ENCODE data around the gene TMC2.
A peak's percentile ranks its signal among the peaks of the same experiment; 100 is the strongest.
"Not testable (repeated sequence)": the region's sequence is repeated elsewhere in the genome, so short reads cannot be mapped to it uniquely, and the experiment has no call there.

Gene TMC2

GRCh38 chr20:2672446-2672845, 136.1 kb downstream of the TMC2 start:
- Histone ChIP-seq H3K27ac (no peak overlapping the region), H3K27me3 (replicated peaks) (no peaks in the 10 kb centered on the region), H3K36me3 (replicated peaks) (no peaks in the 10 kb centered on the region), H3K4me3 (ENCODE audit: low read depth, low read length) (no peak overlapping the region)
- in situ Hi-C loops (cut with HindIII; ENCODE audit: low pct_ligation_motif_present, low sequenced_read_pairs) = no loop called here
- DNase-seq = no peak
- TF ChIP-seq CTCF (IDR thresholded peaks at IDR 0.05; ENCODE audit: low read depth, low read length, missing control alignments) = no peak

DNA sequence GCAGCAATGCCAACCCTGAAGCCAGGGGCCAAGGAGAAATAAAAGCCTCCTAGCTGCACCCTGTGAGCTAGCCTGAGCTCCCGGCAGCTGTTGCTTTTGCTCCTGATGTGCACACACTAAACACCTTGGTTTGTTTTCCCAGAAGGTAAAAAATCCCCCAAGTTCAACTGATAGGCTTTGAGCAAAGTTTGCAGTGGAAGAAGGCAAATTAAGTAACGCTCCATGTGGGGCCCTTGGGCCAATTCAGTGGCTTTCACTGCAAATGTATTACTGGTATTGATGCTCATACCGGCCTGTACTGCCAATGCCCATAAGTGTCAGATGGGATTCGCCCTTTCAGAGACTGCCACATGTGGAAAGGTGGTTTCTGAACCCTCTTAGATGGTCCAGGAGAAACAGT, 137.1 kb downstream of the TMC2 start:
- no peaks in the 10 kb centered on the region for H3K36me3 ChIP-seq (replicated peaks)
- H3K27me3 ChIP-seq (replicated peaks) = no peaks in the 10 kb centered on the region
- DNase-seq = no peak
- TF ChIP-seq CTCF (IDR thresholded peaks at IDR 0.05; ENCODE audit: low read depth, low read length, missing control alignments) = no peak
- no peak overlapping the region for H3K27ac ChIP-seq
- H3K4me3 ChIP-seq (ENCODE audit: low read depth, low read length) = no peak overlapping the region
- in situ Hi-C loops (cut with HindIII; ENCODE audit: low pct_ligation_motif_present, low sequenced_read_pairs) = no loop called here

DNA sequence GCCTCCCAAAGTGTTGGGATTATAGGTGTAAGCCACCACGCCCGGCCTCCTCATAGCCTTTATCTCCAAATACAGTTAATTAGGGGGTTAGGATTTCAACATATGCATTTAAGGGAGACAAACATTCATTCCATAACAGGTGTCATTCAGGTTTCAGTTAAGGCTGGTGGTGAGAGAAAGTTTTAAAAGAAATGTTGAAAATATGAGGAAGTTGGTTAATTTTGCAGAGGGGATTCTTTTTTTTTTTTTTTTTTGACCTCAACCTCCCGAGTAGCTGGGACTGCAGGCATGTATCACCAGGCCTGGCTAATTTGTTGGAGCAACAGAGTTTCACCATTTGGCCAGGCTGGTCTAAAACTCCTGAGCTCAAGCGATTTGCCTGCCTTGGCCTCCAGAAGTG, 143.7 kb downstream of the TMC2 start:
- Histone ChIP-seq H3K4me3 (ENCODE audit: low read depth, low read length) (no peak overlapping the region), H3K27me3 (replicated peaks) (no peaks in the 10 kb centered on the region), H3K27ac (no peak overlapping the region), H3K36me3 (replicated peaks) (no peaks in the 10 kb centered on the region)
- in situ Hi-C loops (cut with HindIII; ENCODE audit: low pct_ligation_motif_present, low sequenced_read_pairs) = no loop called here
- TF ChIP-seq CTCF (IDR thresholded peaks at IDR 0.05; ENCODE audit: low read depth, low read length, missing control alignments) = no peak
- no peak for DNase-seq

- H3K27ac ChIP-seq; H3K4me3 ChIP-seq (ENCODE audit: low read depth, low read length); H3K36me3 ChIP-seq (replicated peaks); DNase-seq; in situ Hi-C loops (cut with HindIII; ENCODE audit: low pct_ligation_motif_present, low sequenced_read_pairs); H3K27me3 ChIP-seq (replicated peaks): not testable (repeated sequence)
Observed at GRCh38 chr20:2682040-2682439, 145.7 kb downstream of the TMC2 start.

DNA sequence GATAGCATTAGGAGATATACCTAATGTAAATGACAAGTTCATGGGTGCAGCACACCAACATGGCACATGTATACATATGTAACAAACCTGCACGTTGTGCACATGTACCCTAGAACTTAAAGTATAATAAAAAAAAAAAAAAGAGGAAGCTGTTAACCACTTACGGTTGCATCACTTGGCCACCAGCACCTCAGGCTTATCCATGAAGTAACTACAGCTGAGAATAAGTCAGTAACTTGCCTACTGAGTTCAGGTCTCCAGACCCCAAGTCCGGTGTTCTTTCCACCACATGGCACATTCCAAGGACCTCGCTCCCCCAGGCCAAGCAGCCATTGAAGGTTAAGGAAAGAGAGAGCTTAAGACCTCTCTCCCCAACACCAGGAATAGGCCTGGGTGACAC, 148.4 kb downstream of the TMC2 start:
- in situ Hi-C loops (cut with HindIII; ENCODE audit: low pct_ligation_motif_present, low sequenced_read_pairs); H3K4me3 ChIP-seq (ENCODE audit: low read depth, low read length); H3K36me3 ChIP-seq (replicated peaks); H3K27me3 ChIP-seq (replicated peaks); DNase-seq; H3K27ac ChIP-seq: not testable (repeated sequence)

- DNase-seq = no peak
- in situ Hi-C loops (cut with HindIII; ENCODE audit: low pct_ligation_motif_present, low sequenced_read_pairs) = no loop called here
- H3K27ac ChIP-seq = no peak overlapping the region
- TF ChIP-seq CTCF (IDR thresholded peaks at IDR 0.05; ENCODE audit: low read depth, low read length, missing control alignments) = no peak
- H3K4me3 ChIP-seq (ENCODE audit: low read depth, low read length) = no peak overlapping the region
- peaks cover 18% of the 10 kb centered on the region for H3K27me3 ChIP-seq (replicated peaks)
- H3K36me3 ChIP-seq (replicated peaks) = no peaks in the 10 kb centered on the region
Observed at GRCh38 chr20:2687514-2687913, 151.1 kb downstream of the TMC2 start.

GRCh38 chr20:2688041-2688591, 151.7 kb downstream of the TMC2 start:
- in situ Hi-C loops (cut with HindIII; ENCODE audit: low pct_ligation_motif_present, low sequenced_read_pairs) = no loop called here
- Histone ChIP-seq H3K36me3 (replicated peaks) (no peaks in the 10 kb centered on the region), H3K4me3 (ENCODE audit: low read depth, low read length) (no peak overlapping the region), H3K27ac (no peak overlapping the region), H3K27me3 (replicated peaks) (peaks cover 18% of the 10 kb centered on the region)
- peak; percentile 82 for TF ChIP-seq CTCF (IDR thresholded peaks at IDR 0.05; ENCODE audit: low read depth, low read length, missing control alignments)
- peak; percentile 48 for DNase-seq
